WTC11 (cell line): ENCODE measurements around the gene ZNF277. TPM values are rescaled to one million over a fixed set of nuclear protein-coding genes. Genes with fewer than 3 reads are reported as not detected.

Experiments used
- ATAC-seq: fragments of 200-7000 bp; cut with Tn5 transposase; 2 replicates; pipeline ENCODE4 v1.10.0; 2021; ENCODE audit warnings: mild to moderate bottlenecking, moderate library complexity
- CTCF ChIA-PET: fragments of 300-600 bp; sonication (Branson Sonifier 250); formaldehyde crosslinking; loops from one replicate; lab custom pipeline; 2021; ENCODE audit warnings: antibody characterized with exemption; lab: Charles Lee
- POLR2A ChIA-PET: fragments of 350-600 bp; sonication (Branson Sonifier 250); formaldehyde crosslinking; loops from one replicate; lab custom pipeline; 2021; ENCODE audit warnings: antibody characterized with exemption; lab: Charles Lee
- DNase-seq: peaks from one replicate; pipeline ENCODE4 v3.0.0; 2021; ENCODE audit warnings: low spot score
- H3K27ac Mint-ChIP-seq: 2 replicates; pipeline ENCODE4 v1.8.0; 2021; ENCODE audit warnings: mixed read lengths
- H3K27me3 Mint-ChIP-seq: 2 replicates; pipeline ENCODE4 v1.8.0; 2021; ENCODE audit warnings: low read depth, mild to moderate bottlenecking, moderate library complexity, mixed read lengths
- H3K36me3 Mint-ChIP-seq: 2 replicates; pipeline ENCODE4 v1.8.0; 2021; ENCODE audit warnings: mixed read lengths
- H3K4me1 Mint-ChIP-seq: 2 replicates; pipeline ENCODE4 v1.8.0; 2022; ENCODE audit warnings: mixed read lengths
- H3K4me3 Mint-ChIP-seq: 2 replicates; pipeline ENCODE4 v1.8.0; 2021; ENCODE audit warnings: mild to moderate bottlenecking, moderate library complexity, mixed read lengths
- H3K9me3 Mint-ChIP-seq: 2 replicates; pipeline ENCODE4 v1.8.0; 2021; ENCODE audit warnings: mixed read lengths
- AR ChIP-seq: fragments of 250-450 bp; sonication (Bioruptor Pico); IDR thresholded peaks from 2 replicates; pipeline ENCODE4 v1.9.0; 2021; ENCODE audit warnings: mild to moderate bottlenecking
- ATF1 ChIP-seq: sonication (generic); formaldehyde crosslinking; IDR thresholded peaks from 2 replicates; pipeline ENCODE4 v1.8.1; 2023; ENCODE audit warnings: mild to moderate bottlenecking, moderate library complexity, missing genetic modification reagents
- ATF3 ChIP-seq: sonication (generic); formaldehyde crosslinking; conservative IDR thresholded peaks from 2 replicates; pipeline ENCODE4 v1.8.1; 2022; ENCODE audit warnings: mild to moderate bottlenecking, missing genetic modification reagents
- CTCF ChIP-seq: fragments of 200-600 bp; IDR thresholded peaks from 2 replicates; pipeline ENCODE4 v1.8.0; 2022; ENCODE audit warnings: antibody characterized with exemption
- E2F1 ChIP-seq: sonication (generic); formaldehyde crosslinking; IDR thresholded peaks from 2 replicates; pipeline ENCODE4 v1.8.0; 2022; ENCODE audit warnings: mild to moderate bottlenecking, missing genetic modification reagents
- ELF4 ChIP-seq: sonication (generic); formaldehyde crosslinking; IDR thresholded peaks from 2 replicates; pipeline ENCODE4 v1.8.1; 2022; ENCODE audit warnings: low read depth, mild to moderate bottlenecking, moderate library complexity, missing genetic modification reagents
- ERG ChIP-seq: fragments of 250-450 bp; sonication (Bioruptor Pico); IDR thresholded peaks from 2 replicates; pipeline ENCODE4 v1.8.0; 2021; ENCODE audit warnings: mild to moderate bottlenecking
- FOXK1 ChIP-seq: sonication (generic); formaldehyde crosslinking; IDR thresholded peaks from 2 replicates; pipeline ENCODE4 v1.8.0; 2022; ENCODE audit warnings: mild to moderate bottlenecking, moderate library complexity, missing genetic modification reagents
- HMGA2 ChIP-seq: fragments of 250-450 bp; sonication (Bioruptor Pico); IDR thresholded peaks from 2 replicates; pipeline ENCODE4 v1.4.0; 2021; ENCODE audit warnings: mild to moderate bottlenecking, moderate library complexity
- MXD4 ChIP-seq: fragments of 250-450 bp; sonication (Bioruptor Pico); IDR thresholded peaks from 2 replicates; pipeline ENCODE4 v1.8.0; 2021; ENCODE audit warnings: mild to moderate bottlenecking, moderate library complexity, borderline replicate concordance
- PREB ChIP-seq: sonication (generic); formaldehyde crosslinking; IDR thresholded peaks from 2 replicates; pipeline ENCODE4 v1.8.1; 2022; ENCODE audit warnings: mild to moderate bottlenecking, missing genetic modification reagents, moderate library complexity, borderline replicate concordance
- RELA ChIP-seq: sonication (generic); formaldehyde crosslinking; IDR thresholded peaks from 2 replicates; pipeline ENCODE4 v1.8.1; 2022; ENCODE audit warnings: missing genetic modification reagents, mild to moderate bottlenecking, borderline replicate concordance
- SMAD4 ChIP-seq: sonication (generic); formaldehyde crosslinking; IDR thresholded peaks from 2 replicates; pipeline ENCODE4 v1.8.0; 2022; ENCODE audit warnings: mild to moderate bottlenecking, missing genetic modification reagents
- SP1 ChIP-seq: sonication (generic); formaldehyde crosslinking; conservative IDR thresholded peaks from 2 replicates; pipeline ENCODE4 v1.8.1; 2022; ENCODE audit warnings: missing genetic modification reagents
- TEAD1 ChIP-seq: sonication (generic); formaldehyde crosslinking; IDR thresholded peaks from 2 replicates; pipeline ENCODE4 v1.8.0; 2022; ENCODE audit warnings: mild to moderate bottlenecking, missing genetic modification reagents
- USF1 ChIP-seq: sonication (generic); formaldehyde crosslinking; IDR thresholded peaks from 2 replicates; pipeline ENCODE4 v1.8.0; 2022; ENCODE audit warnings: mild to moderate bottlenecking, missing genetic modification reagents
- ZNF121 ChIP-seq: sonication (generic); formaldehyde crosslinking; IDR thresholded peaks from 2 replicates; pipeline ENCODE4 v1.8.0; 2023; ENCODE audit warnings: missing genetic modification reagents
- ZNF219 ChIP-seq: sonication (generic); formaldehyde crosslinking; IDR thresholded peaks from 2 replicates; pipeline ENCODE4 v1.8.0; 2023; ENCODE audit warnings: missing genetic modification reagents, mild to moderate bottlenecking, borderline replicate concordance
- ZNF232 ChIP-seq: sonication (generic); formaldehyde crosslinking; IDR thresholded peaks from 2 replicates; pipeline ENCODE4 v1.8.0; 2022; ENCODE audit warnings: mild to moderate bottlenecking, missing genetic modification reagents
- ZNF416 ChIP-seq: fragments of 250-450 bp; sonication (Bioruptor Pico); IDR thresholded peaks from 2 replicates; pipeline ENCODE4 v1.9.0; 2021; ENCODE audit warnings: mild to moderate bottlenecking, inconsistent platforms
- ZNF671 ChIP-seq: fragments of 250-450 bp; sonication (Bioruptor Pico); IDR thresholded peaks from 2 replicates; pipeline ENCODE4 v1.8.0; 2021; ENCODE audit warnings: mild to moderate bottlenecking
- ZSCAN18 ChIP-seq: fragments of 250-450 bp; sonication (Bioruptor Pico); IDR thresholded peaks from 2 replicates; pipeline ENCODE4 v2.1.2; 2022; ENCODE audit warnings: mild to moderate bottlenecking, moderate library complexity
- total RNA-seq: library from RNA; stranded (reverse); gene quantifications from 3 replicates; pipeline ENCODE4 v1.2.3, GENCODE V29; 2021

The ZNF277 gene
- total RNA-seq, 1 experiment from 2014 or later: 22.5 TPM

- H3K27me3 Mint-ChIP-seq: no peaks in the 10 kb centered on the region
- H3K4me3 Mint-ChIP-seq: no peak overlapping the region
- no peak overlapping the region for H3K27ac Mint-ChIP-seq
- H3K4me1 Mint-ChIP-seq: peaks cover 15% of the 10 kb centered on the region
- CTCF ChIA-PET: no interaction called here
- POLR2A ChIA-PET: no interaction called here
- H3K36me3 Mint-ChIP-seq: no peaks in the 10 kb centered on the region
- TF ChIP-seq PREB (CRISPR knock-in tag) (no peak), RELA (no peak), TEAD1 (CRISPR knock-in tag) (no peak), ZNF671 (CRISPR knock-in tag) (no peak), SP1 (CRISPR knock-in tag) (no peak), E2F1 (CRISPR knock-in tag) (no peak), HMGA2 (no peak), ZNF416 (CRISPR knock-in tag) (no peak), ATF1 (CRISPR knock-in tag) (no peak), AR (CRISPR knock-in tag) (no peak)
- DNase-seq: no peak
- no peaks in the 10 kb centered on the region for H3K9me3 Mint-ChIP-seq
- no peak for ATAC-seq
These were observed 16.8 kb upstream of the ZNF277 start for GRCh38 chr7:112189691-112190090.

GRCh38 chr7:112190120-112190519 is 16.4 kb upstream of the ZNF277 start:
- no peak overlapping the region for H3K4me3 Mint-ChIP-seq
- H3K27me3 Mint-ChIP-seq: no peaks in the 10 kb centered on the region
- H3K9me3 Mint-ChIP-seq: no peaks in the 10 kb centered on the region
- CTCF ChIA-PET: no interaction called here
- peaks cover 15% of the 10 kb centered on the region for H3K4me1 Mint-ChIP-seq
- TF ChIP-seq ATF3 (no peak), ELF4 (CRISPR knock-in tag) (no peak), ZNF219 (CRISPR knock-in tag) (no peak), E2F1 (CRISPR knock-in tag) (no peak), ZNF121 (CRISPR knock-in tag) (no peak), MXD4 (CRISPR knock-in tag) (no peak), FOXK1 (CRISPR knock-in tag) (no peak), ATF1 (CRISPR knock-in tag) (no peak), RELA (no peak), ZSCAN18 (CRISPR knock-in tag) (no peak), CTCF (no peak), ERG (CRISPR knock-in tag) (no peak), ZNF232 (CRISPR knock-in tag) (no peak), USF1 (CRISPR knock-in tag) (no peak), SMAD4 (CRISPR knock-in tag) (no peak)
- POLR2A ChIA-PET: no interaction called here
- no peak for DNase-seq
- H3K36me3 Mint-ChIP-seq: no peaks in the 10 kb centered on the region
- H3K27ac Mint-ChIP-seq: peak overlapping the region; percentile 31; the same call in 1 of the 2 replicates
- ATAC-seq: no peak
